HL-60 (cell line): ENCODE results near the gene MZF1.

Source experiments
- DNase-seq, 2 experiments: peaks; one replicate each; pipeline ENCODE4 v3.0.0-alpha.2; 2010 to 2020; ENCODE audit warnings: low read depth in 1 of 2, low spot score in 1 of 2
- H3K27ac ChIP-seq: fragments of 250-450 bp; sonication (Bioruptor Pico); replicated peaks from 2 replicates; pipeline ENCODE4 v1.5.1; 2020; ENCODE audit warnings: mild to moderate bottlenecking, moderate library complexity
- H3K27me3 ChIP-seq: fragments of 250-450 bp; sonication (Bioruptor Pico); 2 replicates; pipeline ENCODE4 v1.5.1; 2021; ENCODE audit warnings: mild to moderate bottlenecking, moderate library complexity; ENCODE audit not compliant: insufficient read depth, poor library complexity, severe bottlenecking
- H3K4me3 ChIP-seq: replicated peaks from 2 replicates; pipeline ENCODE4 v1.5.1; 2011; ENCODE audit warnings: mild to moderate bottlenecking, control low read depth, low read length; ENCODE audit not compliant: insufficient read depth
- CTCF ChIP-seq: IDR thresholded peaks from one replicate; pipeline ENCODE4 v1.5.1; 2011; ENCODE audit warnings: low read length, control low read depth, inconsistent platforms; ENCODE audit not compliant: insufficient read depth
- GABPA ChIP-seq: IDR thresholded peaks from 2 replicates; pipeline ENCODE4 v1.6.1; 2012; ENCODE audit warnings: low read depth
- POLR2AphosphoS5 ChIP-seq: IDR thresholded peaks from 2 replicates; pipeline ENCODE4 v1.6.1; 2012; ENCODE audit warnings: low read depth
- REST ChIP-seq: IDR thresholded peaks from 2 replicates; pipeline ENCODE4 v1.6.1; 2012; ENCODE audit warnings: low read depth; ENCODE audit not compliant: insufficient replicate concordance
- SPI1 ChIP-seq: IDR thresholded peaks from 2 replicates; pipeline ENCODE4 v1.6.1; 2012; ENCODE audit warnings: low read depth, mild to moderate bottlenecking, borderline replicate concordance

MZF1 gene

GRCh38 chr19:58560921-58561320 is 12.2 kb downstream of the MZF1 start:
- no peak for DNase-seq
- Histone ChIP-seq H3K27ac (no peak overlapping the region), H3K27me3 (no peaks in the 10 kb centered on the region), H3K4me3 (no peak overlapping the region)
- TF ChIP-seq CTCF (no peak), REST (no peak), GABPA (no peak), SPI1 (no peak)

GRCh38 chr19:58560007-58560887 is 12.9 kb downstream of the MZF1 start:
- Histone ChIP-seq H3K27me3 (no peaks in the 10 kb centered on the region), H3K27ac (peak overlapping the region; percentile 100), H3K4me3 (peak overlapping the region; percentile 46)
- TF ChIP-seq CTCF (no peak), SPI1 (no peak), GABPA (no peak), REST (no peak), POLR2AphosphoS5 (no peak)
- DNase-seq: no peak

GRCh38 chr19:58559275-58560006 is 13.7 kb downstream of the MZF1 start:
- DNase-seq: peak; percentile 95 to 97
- peak overlapping the region; percentile 100 for H3K27ac ChIP-seq
- TF ChIP-seq SPI1: peak; percentile 35; the same call in 1 of the 2 replicates
- TF ChIP-seq POLR2AphosphoS5: peak; percentile 94
- no peak for TF ChIP-seq CTCF
- TF ChIP-seq REST: peak; percentile 27
- TF ChIP-seq GABPA: peak; percentile 92
- no peaks in the 10 kb centered on the region for H3K27me3 ChIP-seq
- H3K4me3 ChIP-seq: peak overlapping the region; percentile 46
